ENCODE measurements around the gene RACK1.

GRCh38 chr5:181193656-181194055 lies 50.0 kb downstream of the RACK1 start:
- no peak for TF ChIP-seq PBX3 (CRISPR knock-in tag; IDR thresholded peaks at IDR 0.05; ENCODE audit: borderline replicate concordance)
- TF ChIP-seq NFE2L1 (CRISPR knock-in tag; IDR thresholded peaks at IDR 0.05; ENCODE audit: borderline replicate concordance) = no peak
- TF ChIP-seq ZFP91 (CRISPR knock-in tag; IDR thresholded peaks at IDR 0.05; ENCODE audit: borderline replicate concordance) = no peak
- TF ChIP-seq EP300 (IDR thresholded peaks at IDR 0.05; ENCODE audit: low read depth in 2 of 2, low read length in 2 of 2) = no peak
- no peak for TF ChIP-seq EP300 (CRISPR knock-in tag; IDR thresholded peaks at IDR 0.05; ENCODE audit: borderline replicate concordance)
- TF ChIP-seq AGO2 (optimal IDR thresholded peaks at IDR 0.05; ENCODE audit: low read depth, low read length) = no peak
- no peak for TF ChIP-seq GATA4 (IDR thresholded peaks at IDR 0.05; ENCODE audit: borderline replicate concordance, low read depth)
- TF ChIP-seq TCF12 (IDR thresholded peaks at IDR 0.05) = no peak
- no peak for TF ChIP-seq TCF12 (CRISPR knock-in tag; IDR thresholded peaks at IDR 0.05)
- TF ChIP-seq HMGXB3 (CRISPR knock-in tag; IDR thresholded peaks at IDR 0.05; ENCODE audit: borderline replicate concordance) = no peak
- no peak for TF ChIP-seq KLF6 (CRISPR knock-in tag; IDR thresholded peaks at IDR 0.05)
- TF ChIP-seq HNRNPH1 (optimal IDR thresholded peaks at IDR 0.05; ENCODE audit: low read depth, low read length) = no peak
- no peak for TF ChIP-seq CTCF (CRISPR knock-in tag; IDR thresholded peaks at IDR 0.05)

Data from HepG2 (cell line).